DND-41 (cell line): Measurements from ENCODE around the gene NDUFA8.

Experiments used
- EZH2 ChIP-seq: IDR thresholded peaks from 3 replicates; pipeline ENCODE4 v1.6.1; 2012; ENCODE audit warnings: borderline replicate concordance, low read depth, mild to moderate bottlenecking, moderate library complexity, low read length, inconsistent platforms; ENCODE audit not compliant: severe bottlenecking
- TF ChIP-seq, protein P1 (sequence below): IDR thresholded peaks from 2 replicates; pipeline ENCODE4 v1.5.1; 2012; ENCODE audit warnings: borderline replicate concordance, low read length, moderate library complexity, mild to moderate bottlenecking; ENCODE audit not compliant: poor library complexity, severe bottlenecking; ENCODE audit errors: extremely low read depth

DNA sequence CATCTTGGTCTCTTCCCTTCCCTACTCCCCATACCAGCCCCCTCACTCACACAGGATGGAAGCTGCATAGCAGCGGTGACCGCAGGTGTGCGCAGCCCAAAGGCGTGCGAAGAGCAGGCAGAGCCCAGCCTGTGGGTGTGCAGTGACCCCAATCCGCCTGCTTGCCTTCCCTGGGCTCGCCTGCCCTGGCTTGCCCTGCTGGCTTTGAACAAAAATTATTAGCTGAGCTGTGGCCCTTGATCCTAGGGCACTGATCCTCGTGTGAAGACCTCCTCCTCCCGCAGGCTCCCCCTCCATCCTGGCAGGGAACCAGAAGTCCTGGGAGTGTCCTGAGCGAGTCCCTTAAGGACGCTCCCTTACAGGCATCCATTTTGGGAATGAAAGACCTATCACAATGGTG lies 32.0 kb upstream of the NDUFA8 start:
- no peak for TF ChIP-seq EZH2
- TF ChIP-seq, protein P1, sequence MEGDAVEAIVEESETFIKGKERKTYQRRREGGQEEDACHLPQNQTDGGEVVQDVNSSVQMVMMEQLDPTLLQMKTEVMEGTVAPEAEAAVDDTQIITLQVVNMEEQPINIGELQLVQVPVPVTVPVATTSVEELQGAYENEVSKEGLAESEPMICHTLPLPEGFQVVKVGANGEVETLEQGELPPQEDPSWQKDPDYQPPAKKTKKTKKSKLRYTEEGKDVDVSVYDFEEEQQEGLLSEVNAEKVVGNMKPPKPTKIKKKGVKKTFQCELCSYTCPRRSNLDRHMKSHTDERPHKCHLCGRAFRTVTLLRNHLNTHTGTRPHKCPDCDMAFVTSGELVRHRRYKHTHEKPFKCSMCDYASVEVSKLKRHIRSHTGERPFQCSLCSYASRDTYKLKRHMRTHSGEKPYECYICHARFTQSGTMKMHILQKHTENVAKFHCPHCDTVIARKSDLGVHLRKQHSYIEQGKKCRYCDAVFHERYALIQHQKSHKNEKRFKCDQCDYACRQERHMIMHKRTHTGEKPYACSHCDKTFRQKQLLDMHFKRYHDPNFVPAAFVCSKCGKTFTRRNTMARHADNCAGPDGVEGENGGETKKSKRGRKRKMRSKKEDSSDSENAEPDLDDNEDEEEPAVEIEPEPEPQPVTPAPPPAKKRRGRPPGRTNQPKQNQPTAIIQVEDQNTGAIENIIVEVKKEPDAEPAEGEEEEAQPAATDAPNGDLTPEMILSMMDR, result no peak
